HCT116 (cell line): ENCODE data around the gene DAP. TPM values are rescaled to one million over a fixed set of nuclear protein-coding genes. Genes with fewer than 3 reads are reported as not detected.

ENCODE experiments used
- ATAC-seq: fragments of 200-7000 bp; cut with Tn5 transposase; 2 replicates; pipeline ENCODE4 v1.9.1; 2020; ENCODE audit warnings: mild to moderate bottlenecking, moderate library complexity
- BruUV-seq: library from RNA; stranded (reverse); fragments of 400-500 nt; replicated peaks from 2 replicates; lab custom pipeline; 2021; lab: Mats Ljungman, UMichigan
- CTCF ChIA-PET: fragments of 300-600 bp; sonication (Branson Sonifier 250); formaldehyde crosslinking; loops from one replicate; lab custom pipeline; 2021; ENCODE audit warnings: antibody characterized with exemption; lab: Charles Lee
- POLR2A ChIA-PET: fragments of 300-600, 350-600 bp; sonication (Branson Sonifier 250); formaldehyde crosslinking; loops from one replicate; lab custom pipeline; 2021; ENCODE audit warnings: antibody characterized with exemption; lab: Charles Lee
- RAD21 ChIA-PET, 2 experiments: fragments of 300-600 bp; sonication (Branson Sonifier 250); formaldehyde crosslinking; loops; one replicate each; lab custom pipeline; 2023; ENCODE audit warnings: low total read pairs in 2 of 2; ENCODE audit not compliant: uncharacterized antibody in 2 of 2, unreplicated experiment in 2 of 2, low non-redundant PET in 1 of 2; lab: Charles Lee
- DNase-seq: peaks from one replicate; pipeline ENCODE4 v3.0.0-alpha.2; 2010; ENCODE audit warnings: low read depth, low spot score
- H2AFZ ChIP-seq: fragments of 200-600 bp; shearing (Covaris generic), sonication (generic); 2 replicates; pipeline ENCODE4 v1.6.1; 2017; ENCODE audit warnings: low read depth, mixed run types, mixed read lengths, antibody characterized with exemption, low read length; ENCODE audit not compliant: poor library complexity, severe bottlenecking
- H3K27ac ChIP-seq: 2 replicates; pipeline ENCODE4 v1.5.1; 2012; ENCODE audit warnings: low read depth, low read length
- H3K27me3 ChIP-seq: fragments of 200-600 bp; sonication (generic); 2 replicates; pipeline ENCODE4 v1.6.1; 2016; ENCODE audit warnings: mixed run types, low read length, mixed read lengths; ENCODE audit not compliant: insufficient read depth
- H3K36me3 ChIP-seq, 2 experiments: fragments of 200-500 bp in 1 of 2; fragments of 200-600 bp in 1 of 2; sonication (Bioruptor generic) in 1 of 2; sonication (generic) in 1 of 2; 2 replicates each; pipeline versions ENCODE4 v1.5.1 to v1.6.1; 2014 to 2016; ENCODE audit warnings: low read length in 2 of 2, inconsistent platforms in 1 of 2, mixed read lengths in 1 of 2, mixed run types in 1 of 2; ENCODE audit not compliant: insufficient read depth in 2 of 2, control insufficient read depth in 1 of 2
- H3K4me1 ChIP-seq, 2 experiments: fragments of 200-600 bp in 1 of 2; sonication (generic) in 1 of 2; 2 replicates each; pipeline versions ENCODE4 v1.5.1 to v1.6.1; 2012 to 2017; ENCODE audit warnings: low read length in 2 of 2, inconsistent platforms in 1 of 2, mild to moderate bottlenecking in 1 of 2, mixed read lengths in 1 of 2, mixed run types in 1 of 2, moderate library complexity in 1 of 2; ENCODE audit not compliant: insufficient read depth in 2 of 2, control insufficient read depth in 1 of 2
- H3K4me2 ChIP-seq: fragments of 200-600 bp; sonication (generic); 2 replicates; pipeline ENCODE4 v1.6.1; 2017; ENCODE audit warnings: mixed run types, low read length, mixed read lengths
- H3K4me3 ChIP-seq, 2 experiments: fragments of 200-600 bp in 1 of 2; sonication (generic) in 1 of 2; replicated peaks in 1 of 2; 2 replicates each; pipeline ENCODE4 v1.5.1; 2011 to 2016; ENCODE audit warnings: low read length in 2 of 2, control low read depth in 1 of 2, low read depth in 1 of 2, mild to moderate bottlenecking in 1 of 2, mixed read lengths in 1 of 2, mixed run types in 1 of 2
- H3K79me2 ChIP-seq: fragments of 200-600 bp; sonication (generic); 2 replicates; pipeline ENCODE4 v1.6.1; 2017; ENCODE audit warnings: mild to moderate bottlenecking, mixed run types, low read length, moderate library complexity, mixed read lengths; ENCODE audit not compliant: insufficient read depth
- H3K9ac ChIP-seq: fragments of 200-600 bp; sonication (generic); 2 replicates; pipeline ENCODE4 v1.6.1; 2016; ENCODE audit warnings: low read length, mixed read lengths
- H3K9me2 ChIP-seq: fragments of 200-600 bp; sonication (generic), shearing (Covaris generic); 2 replicates; pipeline ENCODE4 v1.6.1; 2017; ENCODE audit warnings: mixed run types, mild to moderate bottlenecking, moderate library complexity; ENCODE audit not compliant: insufficient read depth
- H3K9me3 ChIP-seq, 2 experiments: fragments of 200-500 bp in 1 of 2; fragments of 200-600 bp in 1 of 2; sonication (Bioruptor generic) in 1 of 2; sonication (generic) in 1 of 2; 2 replicates each; pipeline ENCODE4 v1.6.1; 2014 to 2017; ENCODE audit warnings: low read length in 2 of 2, mixed read lengths in 2 of 2, inconsistent platforms in 1 of 2, low read depth in 1 of 2, mild to moderate bottlenecking in 1 of 2, mixed run types in 1 of 2, moderate library complexity in 1 of 2; ENCODE audit not compliant: control insufficient read depth in 1 of 2, insufficient read depth in 1 of 2
- H4K20me1 ChIP-seq: fragments of 200-600 bp; sonication (generic), shearing (Covaris generic); 2 replicates; pipeline ENCODE4 v1.6.1; 2017; ENCODE audit warnings: mixed run types, mild to moderate bottlenecking, moderate library complexity; ENCODE audit not compliant: insufficient read depth
- CEBPB ChIP-seq: IDR thresholded peaks from 2 replicates; pipeline ENCODE4 v1.6.1; 2012; ENCODE audit warnings: low read depth
- EGR1 ChIP-seq: IDR thresholded peaks from 2 replicates; pipeline ENCODE4 v1.6.1; 2012; ENCODE audit warnings: low read depth
- EZH2 ChIP-seq: fragments of 200-600 bp; sonication (generic); IDR thresholded peaks from 2 replicates; pipeline ENCODE4 v1.6.1; 2017; ENCODE audit warnings: antibody characterized with exemption, mixed run types
- MAX ChIP-seq: IDR thresholded peaks from 2 replicates; pipeline ENCODE4 v1.6.1; 2012
- POLR2A ChIP-seq: IDR thresholded peaks from 2 replicates; pipeline ENCODE4 v1.7.0; 2011; ENCODE audit warnings: borderline replicate concordance; ENCODE audit not compliant: insufficient read depth, insufficient read length; ENCODE audit errors: extremely low read depth
- REST ChIP-seq: IDR thresholded peaks from 2 replicates; pipeline ENCODE4 v1.6.1; 2012; ENCODE audit warnings: low read depth
- SP1 ChIP-seq: IDR thresholded peaks from 2 replicates; pipeline ENCODE4 v1.6.1; 2012; ENCODE audit warnings: low read depth
- YY1 ChIP-seq: IDR thresholded peaks from 2 replicates; pipeline ENCODE4 v1.6.1; 2011; ENCODE audit warnings: low read length, low read depth, moderate library complexity, mild to moderate bottlenecking; ENCODE audit not compliant: insufficient replicate concordance; ENCODE audit errors: extremely low read depth
- ZBTB33 ChIP-seq: IDR thresholded peaks from 2 replicates; pipeline ENCODE4 v1.6.1; 2011; ENCODE audit warnings: mild to moderate bottlenecking, low read length, moderate library complexity; ENCODE audit not compliant: insufficient replicate concordance; ENCODE audit errors: extremely low read depth
- ZFX ChIP-seq: fragments of 450-650 bp; IDR thresholded peaks from 2 replicates; pipeline ENCODE4 v1.6.1; 2017
- intact Hi-C: fragments of 100-400 bp; cut with micrococcal nuclease; formaldehyde crosslinking; loops from 2 replicates; pipeline ENCODE4 v1.10.0; 2022
- total RNA-seq: library from RNA; stranded (reverse); gene quantifications from one replicate; pipeline ENCODE4 v1.2.1, GENCODE V29; 2021; ENCODE audit not compliant: unreplicated experiment

The DAP gene
- total RNA-seq, 1 experiment from 2014 or later: 59.1 TPM

- no peak overlapping the region for H3K27ac ChIP-seq
Observed at GRCh38 chr5:10652606-10653005, 108.4 kb downstream of the DAP start.

More at GRCh38 chr5:10652606-10653005, 108.4 kb downstream of the DAP start:
- no peak overlapping the region for H3K4me3 ChIP-seq
- intact Hi-C loops: no loop called here
- BruUV-seq: no TSS peak
- H3K9me2 ChIP-seq: no peaks in the 10 kb centered on the region
- H3K4me1 ChIP-seq: no peaks in the 10 kb centered on the region
- H4K20me1 ChIP-seq: no peaks in the 10 kb centered on the region
- no peaks in the 10 kb centered on the region for H3K27me3 ChIP-seq
- ChIA-PET POLR2A (no interaction called here), CTCF (no interaction called here), RAD21 (no interaction called here)
- H3K9ac ChIP-seq: no peak overlapping the region
- H3K9me3 ChIP-seq: no peaks in the 10 kb centered on the region
- ATAC-seq (no peak), DNase-seq (no peak)
- no peak overlapping the region for H3K4me2 ChIP-seq
- TF ChIP-seq CEBPB: no peak
- TF ChIP-seq REST: no peak
- TF ChIP-seq ZBTB33: no peak
- no peak for TF ChIP-seq EZH2
- TF ChIP-seq YY1: no peak
- TF ChIP-seq ZFX: no peak
- no peak for TF ChIP-seq EGR1
- TF ChIP-seq MAX: no peak
- TF ChIP-seq POLR2A: no peak
- TF ChIP-seq SP1: no peak
- no peaks in the 10 kb centered on the region for H3K79me2 ChIP-seq
- no peaks in the 10 kb centered on the region; a peak in 1 of 4 replicates for H3K36me3 ChIP-seq
- no peak overlapping the region for H2AFZ ChIP-seq
